K562 (cell line): Measurements from ENCODE around the gene RASSF10. TPM values are rescaled to one million over a fixed set of nuclear protein-coding genes. Genes with fewer than 3 reads are reported as not detected.

ENCODE experiments used
- FOS ChIP-seq: IDR thresholded peaks from 3 replicates; pipeline ENCODE4 v1.6.1; 2011; ENCODE audit not compliant: insufficient read length; ENCODE audit errors: extremely low read depth
- KAT8 ChIP-seq: fragments of 450-650 bp; IDR thresholded peaks from 2 replicates; pipeline ENCODE4 v1.6.1; 2016; ENCODE audit warnings: low read depth, mild to moderate bottlenecking
- MAFG ChIP-seq: fragments of 450-650 bp; conservative IDR thresholded peaks from 2 replicates; pipeline ENCODE4 v1.6.1; 2016; ENCODE audit warnings: missing genetic modification characterization, missing compliant biosample characterization
- NFYB ChIP-seq: IDR thresholded peaks from 2 replicates; pipeline ENCODE4 v1.6.1; 2011; ENCODE audit warnings: mild to moderate bottlenecking, moderate library complexity; ENCODE audit not compliant: insufficient read length; ENCODE audit errors: extremely low read depth
- RCOR1 ChIP-seq, 2 experiments: IDR thresholded peaks; 2 replicates each; pipeline ENCODE4 v1.6.1; 2012; ENCODE audit warnings: low read depth in 2 of 2, low read length in 2 of 2, borderline replicate concordance in 1 of 2, improper control_type of control experiment in 1 of 2
- TEAD4 ChIP-seq, 2 experiments: sonication (generic) in 1 of 2; formaldehyde crosslinking in 1 of 2; IDR thresholded peaks; 2 replicates each; pipeline versions ENCODE4 v1.6.1 to v1.8.0; 2012 to 2022; ENCODE audit warnings: borderline replicate concordance in 1 of 2, inconsistent platforms in 1 of 2, low read length in 1 of 2, mild to moderate bottlenecking in 1 of 2, missing genetic modification reagents in 1 of 2
- polyA plus RNA-seq, 8 experiments: library from polyadenylated mRNA; depleted of rRNA in 4 of 8; stranded (reverse) in 5 of 8; unstranded in 3 of 8; fragments of >200 nt; fragmentation: Nextera tagmentation in 2 of 8; fragmentation: Illumina TruSeq in 1 of 8; extraction: Ambion mirVana in 2 of 8; extraction: Trizol in 1 of 8; gene quantifications; 2 replicates each; pipeline versions ENCODE4 v1.2.1 to v1.2.3, GENCODE V29; 2011 to 2014; ENCODE audit warnings: inconsistent platforms in 1 of 8, missing spikeins in 1 of 8
- total RNA-seq, 7 experiments: library from RNA; depleted of rRNA in 6 of 7; stranded (reverse); fragments of >200 nt in 6 of 7; fragmentation: Illumina TruSeq in 2 of 7; extraction: Trizol in 2 of 7; gene quantifications; 2 replicates each; pipeline versions ENCODE4 v1.2.1 to v1.2.3, GENCODE V29; 2011 to 2021; ENCODE audit warnings: low replicate concordance in 1 of 7
- TF ChIP-seq, protein P1 (sequence below): sonication (generic); formaldehyde crosslinking; IDR thresholded peaks from 2 replicates; pipeline ENCODE4 v1.5.0; 2020; ENCODE audit warnings: missing genetic modification reagents
- TF ChIP-seq, protein P2 (sequence below), 2 experiments: fragments of 450-650 bp; IDR thresholded peaks; 2 replicates each; pipeline ENCODE4 v1.6.1; 2016
- TF ChIP-seq, protein P3 (sequence below): sonication (generic); formaldehyde crosslinking; IDR thresholded peaks from 2 replicates; pipeline ENCODE4 v1.9.0; 2022; ENCODE audit warnings: mild to moderate bottlenecking, missing genetic modification reagents
- TF ChIP-seq, protein P4 (sequence below): sonication (generic); formaldehyde crosslinking; IDR thresholded peaks from 2 replicates; pipeline ENCODE4 v1.8.1; 2023; ENCODE audit warnings: mild to moderate bottlenecking, missing genetic modification reagents

The RASSF10 gene
- total and polyA plus RNA-seq, 9 of the 15 experiments (the other 6 are each of a cell fraction or from before 2014, with no cell fraction given) = not detected

DNA sequence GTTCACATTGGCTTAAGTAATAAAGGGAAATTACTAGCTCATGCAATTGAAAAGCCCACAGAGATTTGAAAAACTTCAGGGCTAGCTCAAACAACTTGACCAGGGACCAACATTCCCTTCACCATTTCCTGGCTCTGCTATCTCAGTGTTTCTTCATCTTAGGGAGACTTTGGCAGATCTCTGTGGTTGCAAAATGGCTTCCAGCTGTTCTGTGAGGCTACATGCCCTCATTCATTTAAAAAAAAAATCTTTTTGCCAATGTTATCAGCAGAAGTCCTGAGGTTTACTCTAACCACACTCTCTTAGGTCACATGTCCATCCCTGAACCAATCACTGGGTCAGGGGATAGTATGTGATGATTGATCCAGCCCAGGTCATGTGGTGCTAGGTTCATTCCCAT, 13.9 kb upstream of the RASSF10 start (continued):
- TF ChIP-seq, protein P1, sequence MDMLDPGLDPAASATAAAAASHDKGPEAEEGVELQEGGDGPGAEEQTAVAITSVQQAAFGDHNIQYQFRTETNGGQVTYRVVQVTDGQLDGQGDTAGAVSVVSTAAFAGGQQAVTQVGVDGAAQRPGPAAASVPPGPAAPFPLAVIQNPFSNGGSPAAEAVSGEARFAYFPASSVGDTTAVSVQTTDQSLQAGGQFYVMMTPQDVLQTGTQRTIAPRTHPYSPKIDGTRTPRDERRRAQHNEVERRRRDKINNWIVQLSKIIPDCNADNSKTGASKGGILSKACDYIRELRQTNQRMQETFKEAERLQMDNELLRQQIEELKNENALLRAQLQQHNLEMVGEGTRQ = peak; percentile 89
- TF ChIP-seq FOS = peak; percentile 16
- TF ChIP-seq TEAD4 (IDR thresholded peaks at IDR 0.05; ENCODE audit: low read length) = 0 out of 2 replicates have a peak, but pooled peaks have one; percentile 34
- no peak for TF ChIP-seq TEAD4 (CRISPR knock-in tag; IDR thresholded peaks at IDR 0.05; ENCODE audit: borderline replicate concordance)
- TF ChIP-seq, protein P2, sequence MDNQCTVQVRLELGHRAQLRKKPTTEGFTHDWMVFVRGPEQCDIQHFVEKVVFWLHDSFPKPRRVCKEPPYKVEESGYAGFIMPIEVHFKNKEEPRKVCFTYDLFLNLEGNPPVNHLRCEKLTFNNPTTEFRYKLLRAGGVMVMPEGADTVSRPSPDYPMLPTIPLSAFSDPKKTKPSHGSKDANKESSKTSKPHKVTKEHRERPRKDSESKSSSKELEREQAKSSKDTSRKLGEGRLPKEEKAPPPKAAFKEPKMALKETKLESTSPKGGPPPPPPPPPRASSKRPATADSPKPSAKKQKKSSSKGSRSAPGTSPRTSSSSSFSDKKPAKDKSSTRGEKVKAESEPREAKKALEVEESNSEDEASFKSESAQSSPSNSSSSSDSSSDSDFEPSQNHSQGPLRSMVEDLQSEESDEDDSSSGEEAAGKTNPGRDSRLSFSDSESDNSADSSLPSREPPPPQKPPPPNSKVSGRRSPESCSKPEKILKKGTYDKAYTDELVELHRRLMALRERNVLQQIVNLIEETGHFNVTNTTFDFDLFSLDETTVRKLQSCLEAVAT (IDR thresholded peaks at IDR 0.05) = 0 out of 4 replicates have a peak, but pooled peaks of 1 of the 2 experiments have one; percentile 22
- 0 out of 4 replicates have a peak, but pooled peaks of 1 of the 2 experiments have one; percentile 20 for TF ChIP-seq RCOR1 (IDR thresholded peaks at IDR 0.05; ENCODE audit: borderline replicate concordance in 1 of 2, low read depth in 2 of 2, low read length in 2 of 2)
- no peak for TF ChIP-seq MAFG (tag)
- TF ChIP-seq NFYB = peak; percentile 84
- TF ChIP-seq KAT8 = 0 out of 2 replicates have a peak, but pooled peaks have one; percentile 37
- TF ChIP-seq, protein P3, sequence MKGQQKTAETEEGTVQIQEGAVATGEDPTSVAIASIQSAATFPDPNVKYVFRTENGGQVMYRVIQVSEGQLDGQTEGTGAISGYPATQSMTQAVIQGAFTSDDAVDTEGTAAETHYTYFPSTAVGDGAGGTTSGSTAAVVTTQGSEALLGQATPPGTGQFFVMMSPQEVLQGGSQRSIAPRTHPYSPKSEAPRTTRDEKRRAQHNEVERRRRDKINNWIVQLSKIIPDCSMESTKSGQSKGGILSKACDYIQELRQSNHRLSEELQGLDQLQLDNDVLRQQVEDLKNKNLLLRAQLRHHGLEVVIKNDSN (CRISPR knock-in tag) = peak; percentile 93
- TF ChIP-seq, protein P4, sequence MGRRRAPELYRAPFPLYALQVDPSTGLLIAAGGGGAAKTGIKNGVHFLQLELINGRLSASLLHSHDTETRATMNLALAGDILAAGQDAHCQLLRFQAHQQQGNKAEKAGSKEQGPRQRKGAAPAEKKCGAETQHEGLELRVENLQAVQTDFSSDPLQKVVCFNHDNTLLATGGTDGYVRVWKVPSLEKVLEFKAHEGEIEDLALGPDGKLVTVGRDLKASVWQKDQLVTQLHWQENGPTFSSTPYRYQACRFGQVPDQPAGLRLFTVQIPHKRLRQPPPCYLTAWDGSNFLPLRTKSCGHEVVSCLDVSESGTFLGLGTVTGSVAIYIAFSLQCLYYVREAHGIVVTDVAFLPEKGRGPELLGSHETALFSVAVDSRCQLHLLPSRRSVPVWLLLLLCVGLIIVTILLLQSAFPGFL (CRISPR knock-in tag) = no peak
